ENCODE data around the gene KDM3B.

DNA sequence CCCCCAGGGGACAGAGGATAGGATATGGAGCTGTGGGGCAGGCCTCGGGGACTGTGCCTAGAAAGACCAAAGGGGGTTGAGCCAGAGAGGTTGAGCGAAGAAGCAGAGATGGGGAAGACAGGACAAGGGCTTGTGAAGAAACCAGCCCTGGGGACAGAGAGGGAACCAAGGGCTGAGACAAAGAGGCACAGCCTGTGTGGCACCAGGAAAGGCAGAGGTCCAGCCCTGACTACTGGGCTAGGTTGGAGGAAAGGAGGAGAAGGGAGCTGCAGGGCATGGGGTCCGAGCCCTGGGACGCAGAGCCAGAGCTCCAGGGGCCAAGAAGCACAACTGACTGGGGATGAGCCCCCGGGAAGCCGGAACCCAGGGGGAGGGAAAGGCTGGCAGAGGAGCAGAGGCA, 95.6 kb downstream of the KDM3B start:
- TF ChIP-seq, protein P1, sequence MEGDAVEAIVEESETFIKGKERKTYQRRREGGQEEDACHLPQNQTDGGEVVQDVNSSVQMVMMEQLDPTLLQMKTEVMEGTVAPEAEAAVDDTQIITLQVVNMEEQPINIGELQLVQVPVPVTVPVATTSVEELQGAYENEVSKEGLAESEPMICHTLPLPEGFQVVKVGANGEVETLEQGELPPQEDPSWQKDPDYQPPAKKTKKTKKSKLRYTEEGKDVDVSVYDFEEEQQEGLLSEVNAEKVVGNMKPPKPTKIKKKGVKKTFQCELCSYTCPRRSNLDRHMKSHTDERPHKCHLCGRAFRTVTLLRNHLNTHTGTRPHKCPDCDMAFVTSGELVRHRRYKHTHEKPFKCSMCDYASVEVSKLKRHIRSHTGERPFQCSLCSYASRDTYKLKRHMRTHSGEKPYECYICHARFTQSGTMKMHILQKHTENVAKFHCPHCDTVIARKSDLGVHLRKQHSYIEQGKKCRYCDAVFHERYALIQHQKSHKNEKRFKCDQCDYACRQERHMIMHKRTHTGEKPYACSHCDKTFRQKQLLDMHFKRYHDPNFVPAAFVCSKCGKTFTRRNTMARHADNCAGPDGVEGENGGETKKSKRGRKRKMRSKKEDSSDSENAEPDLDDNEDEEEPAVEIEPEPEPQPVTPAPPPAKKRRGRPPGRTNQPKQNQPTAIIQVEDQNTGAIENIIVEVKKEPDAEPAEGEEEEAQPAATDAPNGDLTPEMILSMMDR (conservative IDR thresholded peaks at IDR 0.05 in 1 of 2, IDR thresholded peaks at IDR 0.05 in 1 of 2; ENCODE audit: extremely low read depth in 1 of 2, insufficient read depth in 1 of 2, low read depth in 1 of 2, low read length in 2 of 2), result no peak
- no peak for TF ChIP-seq EZH2 (IDR thresholded peaks at IDR 0.05; ENCODE audit: borderline replicate concordance, low read length)

All from mammary epithelial cell (primary cell).